HEK293 (cell line): ENCODE measurements around the gene KCNE3.

Source experiments
- CTCF ChIP-seq: fragments of 450-650 bp; formaldehyde crosslinking; IDR thresholded peaks from 2 replicates; pipeline ENCODE4 v1.5.1; 2016; ENCODE audit warnings: missing biosample characterization, missing genetic modification characterization
- GLI4 ChIP-seq: fragments of 450-650 bp; formaldehyde crosslinking; IDR thresholded peaks from 2 replicates; pipeline ENCODE4 v1.5.1; 2016; ENCODE audit warnings: missing biosample characterization, missing genetic modification characterization
- ZBTB21 ChIP-seq: fragments of 450-650 bp; formaldehyde crosslinking; IDR thresholded peaks from 2 replicates; pipeline ENCODE4 v1.5.1; 2017; ENCODE audit warnings: missing biosample characterization, missing genetic modification characterization
- ZNF138 ChIP-seq: fragments of 450-650 bp; formaldehyde crosslinking; IDR thresholded peaks from 2 replicates; pipeline ENCODE4 v1.5.1; 2016; ENCODE audit warnings: missing biosample characterization, missing genetic modification characterization, borderline replicate concordance
- ZNF174 ChIP-seq: fragments of 450-650 bp; formaldehyde crosslinking; IDR thresholded peaks from 2 replicates; pipeline ENCODE4 v1.5.0; 2017; ENCODE audit warnings: missing biosample characterization, mild to moderate bottlenecking, missing genetic modification characterization
- ZNF266 ChIP-seq: fragments of 450-650 bp; formaldehyde crosslinking; IDR thresholded peaks from 2 replicates; pipeline ENCODE4 v1.5.1; 2016; ENCODE audit warnings: missing biosample characterization, missing genetic modification characterization, low read depth
- ZNF423 ChIP-seq: fragments of 450-650 bp; formaldehyde crosslinking; IDR thresholded peaks from 2 replicates; pipeline ENCODE4 v1.5.1; 2016; ENCODE audit warnings: missing biosample characterization, missing genetic modification characterization
- ZNF501 ChIP-seq: fragments of 450-650 bp; formaldehyde crosslinking; IDR thresholded peaks from 2 replicates; pipeline ENCODE4 v1.5.1; 2016; ENCODE audit warnings: missing biosample characterization, missing genetic modification characterization
- ZNF621 ChIP-seq: fragments of 450-650 bp; formaldehyde crosslinking; IDR thresholded peaks from 2 replicates; pipeline ENCODE4 v1.5.1; 2017; ENCODE audit warnings: missing biosample characterization, missing genetic modification characterization

DNA sequence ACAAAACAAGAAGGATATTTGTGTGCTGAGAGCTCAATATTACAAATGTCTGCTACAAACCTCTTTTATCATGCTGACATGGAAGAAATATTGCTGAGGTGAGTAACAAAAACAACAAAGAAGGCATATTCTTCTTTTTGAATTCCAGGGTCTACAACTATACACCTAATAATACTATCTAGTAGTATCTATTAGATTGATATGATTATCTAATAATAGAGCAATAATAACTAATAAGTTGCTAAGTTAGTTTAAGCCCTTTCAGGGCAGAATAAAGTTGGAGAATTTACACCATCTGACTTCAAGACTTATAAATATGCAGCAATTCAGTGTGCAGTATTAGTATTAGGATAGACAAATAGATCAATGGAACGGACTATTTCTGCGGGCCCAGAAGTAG lies 57.7 kb downstream of the KCNE3 start:
- no peak for TF ChIP-seq ZNF266
- TF ChIP-seq ZNF423: no peak
- no peak for TF ChIP-seq CTCF
- TF ChIP-seq ZNF174 (tag by site-specific recombination): no peak
- no peak for TF ChIP-seq GLI4
- TF ChIP-seq ZNF621 (tag by site-specific recombination): no peak
- TF ChIP-seq ZNF138 (tag by site-specific recombination): no peak
- no peak for TF ChIP-seq ZNF501 (tag by site-specific recombination)
- TF ChIP-seq ZBTB21: no peak
